MM.1S (cell line): ENCODE measurements around the gene ST3GAL4.

Experiments used
- DNase-seq: peaks from one replicate; pipeline ENCODE4 v3.0.0-alpha.2; 2015
- H2AFZ ChIP-seq: fragments of 300-600 bp; sonication (generic); 2 replicates; pipeline ENCODE4 v1.6.0; 2016; ENCODE audit warnings: antibody characterized with exemption, low read length
- H3F3A ChIP-seq: fragments of 300-600 bp; sonication (generic); 2 replicates; pipeline ENCODE4 v1.6.1; 2016; ENCODE audit warnings: mild to moderate bottlenecking, antibody characterized with exemption, low read length, moderate library complexity, mixed read lengths; ENCODE audit not compliant: insufficient read depth
- H3K27ac ChIP-seq: fragments of 300-600 bp; sonication (generic); 2 replicates; pipeline ENCODE4 v1.5.1; 2016; ENCODE audit warnings: mild to moderate bottlenecking, low read length
- H3K27me3 ChIP-seq: fragments of 300-600 bp; sonication (generic); replicated peaks from 2 replicates; pipeline ENCODE4 v1.6.0; 2016; ENCODE audit warnings: low read length; ENCODE audit not compliant: insufficient read depth
- H3K36me3 ChIP-seq: fragments of 300-600 bp; sonication (generic); replicated peaks from 2 replicates; pipeline ENCODE4 v1.6.1; 2016; ENCODE audit warnings: mild to moderate bottlenecking, low read length, mixed read lengths; ENCODE audit not compliant: insufficient read depth
- H3K4me1 ChIP-seq: fragments of 300-600 bp; sonication (generic); 2 replicates; pipeline ENCODE4 v1.6.1; 2016; ENCODE audit warnings: low read length, mixed read lengths
- H3K4me2 ChIP-seq: fragments of 300-600 bp; sonication (generic); 2 replicates; pipeline ENCODE4 v1.6.0; 2016; ENCODE audit warnings: low read depth, low read length
- H3K4me3 ChIP-seq: fragments of 300-600 bp; sonication (generic); 2 replicates; pipeline ENCODE4 v1.5.1; 2016; ENCODE audit warnings: low read length, mixed read lengths
- H3K79me2 ChIP-seq: fragments of 300-600 bp; sonication (generic); 2 replicates; pipeline ENCODE4 v1.6.1; 2016; ENCODE audit warnings: mixed run types, low read length, mixed read lengths
- H3K9ac ChIP-seq: fragments of 300-600 bp; sonication (generic); 2 replicates; pipeline ENCODE4 v1.6.1; 2016; ENCODE audit warnings: low read length, mixed read lengths
- H3K9me2 ChIP-seq: fragments of 300-600 bp; sonication (generic); replicated peaks from 2 replicates; pipeline ENCODE4 v1.6.1; 2016; ENCODE audit warnings: mild to moderate bottlenecking, low read length, mixed read lengths; ENCODE audit not compliant: insufficient read depth
- H3K9me3 ChIP-seq: fragments of 300-600 bp; sonication (generic); replicated peaks from 2 replicates; pipeline ENCODE4 v1.6.1; 2016; ENCODE audit warnings: mild to moderate bottlenecking, low read length, mixed read lengths; ENCODE audit not compliant: insufficient read depth
- H4K20me1 ChIP-seq: fragments of 300-600 bp; sonication (generic); 2 replicates; pipeline ENCODE4 v1.6.1; 2016; ENCODE audit warnings: mild to moderate bottlenecking, low read length, moderate library complexity, mixed read lengths; ENCODE audit not compliant: insufficient read depth
- EZH2 ChIP-seq: fragments of 300-600 bp; sonication (generic); optimal IDR thresholded peaks from 2 replicates; pipeline ENCODE3; 2017; ENCODE audit warnings: low read depth, mild to moderate bottlenecking, antibody characterized with exemption, low read length, mixed read lengths
- EZH2phosphoT487 ChIP-seq: fragments of 300-600 bp; sonication (generic); IDR thresholded peaks from 2 replicates; pipeline ENCODE4 v1.6.1; 2018; ENCODE audit warnings: antibody characterized with exemption, low read length
- TF ChIP-seq, protein P1 (sequence below): fragments of 300-600 bp; sonication (generic); IDR thresholded peaks from 2 replicates; pipeline ENCODE4 v1.5.1; 2016; ENCODE audit warnings: antibody characterized with exemption, low read length, mixed read lengths

ST3GAL4 gene

DNA sequence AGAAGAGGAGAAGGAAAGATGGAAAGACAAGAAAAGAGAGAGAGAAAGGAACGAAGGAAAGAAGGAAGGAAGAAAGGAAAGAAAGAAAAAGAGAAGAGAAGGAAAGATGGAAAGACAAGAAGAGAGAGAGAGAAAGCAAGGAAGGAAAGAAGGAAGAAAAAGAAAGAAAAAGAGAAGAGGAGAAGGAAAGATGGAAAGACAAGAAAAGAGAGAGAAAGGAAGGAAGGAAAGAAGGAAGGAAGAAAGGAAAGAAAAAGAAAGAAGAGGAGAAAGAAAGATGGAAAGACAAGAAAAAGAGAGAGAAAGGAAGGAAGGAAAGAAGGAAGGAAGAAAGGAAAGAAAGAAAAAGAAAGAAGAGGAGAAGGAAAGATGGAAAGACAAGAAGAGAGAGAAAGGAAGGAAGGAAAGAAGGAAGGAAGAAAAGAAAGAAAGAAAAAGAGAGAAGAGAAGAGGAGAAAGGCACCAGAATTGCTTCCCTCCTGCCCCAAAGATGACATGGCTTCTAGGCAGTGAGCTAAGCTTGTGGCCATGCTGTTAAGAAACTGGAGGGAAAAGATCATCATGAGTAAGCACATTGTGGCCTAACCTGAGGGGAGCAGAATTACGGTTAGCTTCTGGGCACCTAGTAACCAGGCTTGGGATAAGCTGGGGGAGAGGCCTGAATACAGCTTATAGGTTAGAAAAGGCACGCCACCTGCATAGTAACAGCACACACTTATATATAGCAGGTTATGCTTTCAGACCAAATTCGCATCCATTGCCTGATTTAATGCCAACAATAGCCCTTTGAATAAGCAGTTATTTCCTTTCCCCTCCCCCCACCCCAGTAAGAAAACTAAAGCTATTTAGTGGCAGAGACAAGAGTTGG, 2.3 kb upstream of the ST3GAL4 start:
- H3K27me3 ChIP-seq, result no peaks in the 10 kb centered on the region
- no peak overlapping the region for H3K9ac ChIP-seq
- no peaks in the 10 kb centered on the region for H3K36me3 ChIP-seq
- no peaks in the 10 kb centered on the region for H3F3A ChIP-seq
- H3K4me2 ChIP-seq, result no peak overlapping the region
- H3K4me1 ChIP-seq, result peaks cover 4% of the 10 kb centered on the region; the same call in 1 of the 2 replicates
- TF ChIP-seq EZH2, result no peak
- TF ChIP-seq, protein P1, sequence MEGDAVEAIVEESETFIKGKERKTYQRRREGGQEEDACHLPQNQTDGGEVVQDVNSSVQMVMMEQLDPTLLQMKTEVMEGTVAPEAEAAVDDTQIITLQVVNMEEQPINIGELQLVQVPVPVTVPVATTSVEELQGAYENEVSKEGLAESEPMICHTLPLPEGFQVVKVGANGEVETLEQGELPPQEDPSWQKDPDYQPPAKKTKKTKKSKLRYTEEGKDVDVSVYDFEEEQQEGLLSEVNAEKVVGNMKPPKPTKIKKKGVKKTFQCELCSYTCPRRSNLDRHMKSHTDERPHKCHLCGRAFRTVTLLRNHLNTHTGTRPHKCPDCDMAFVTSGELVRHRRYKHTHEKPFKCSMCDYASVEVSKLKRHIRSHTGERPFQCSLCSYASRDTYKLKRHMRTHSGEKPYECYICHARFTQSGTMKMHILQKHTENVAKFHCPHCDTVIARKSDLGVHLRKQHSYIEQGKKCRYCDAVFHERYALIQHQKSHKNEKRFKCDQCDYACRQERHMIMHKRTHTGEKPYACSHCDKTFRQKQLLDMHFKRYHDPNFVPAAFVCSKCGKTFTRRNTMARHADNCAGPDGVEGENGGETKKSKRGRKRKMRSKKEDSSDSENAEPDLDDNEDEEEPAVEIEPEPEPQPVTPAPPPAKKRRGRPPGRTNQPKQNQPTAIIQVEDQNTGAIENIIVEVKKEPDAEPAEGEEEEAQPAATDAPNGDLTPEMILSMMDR, result no peak
- TF ChIP-seq EZH2phosphoT487, result no peak
- DNase-seq, result peak; percentile 42
- H3K4me3 ChIP-seq, result no peak overlapping the region
- no peaks in the 10 kb centered on the region for H4K20me1 ChIP-seq
- H3K9me2 ChIP-seq, result no peaks in the 10 kb centered on the region
- no peak overlapping the region for H3K27ac ChIP-seq
- no peaks in the 10 kb centered on the region for H3K79me2 ChIP-seq
- H2AFZ ChIP-seq, result no peak overlapping the region
- no peaks in the 10 kb centered on the region for H3K9me3 ChIP-seq

DNA sequence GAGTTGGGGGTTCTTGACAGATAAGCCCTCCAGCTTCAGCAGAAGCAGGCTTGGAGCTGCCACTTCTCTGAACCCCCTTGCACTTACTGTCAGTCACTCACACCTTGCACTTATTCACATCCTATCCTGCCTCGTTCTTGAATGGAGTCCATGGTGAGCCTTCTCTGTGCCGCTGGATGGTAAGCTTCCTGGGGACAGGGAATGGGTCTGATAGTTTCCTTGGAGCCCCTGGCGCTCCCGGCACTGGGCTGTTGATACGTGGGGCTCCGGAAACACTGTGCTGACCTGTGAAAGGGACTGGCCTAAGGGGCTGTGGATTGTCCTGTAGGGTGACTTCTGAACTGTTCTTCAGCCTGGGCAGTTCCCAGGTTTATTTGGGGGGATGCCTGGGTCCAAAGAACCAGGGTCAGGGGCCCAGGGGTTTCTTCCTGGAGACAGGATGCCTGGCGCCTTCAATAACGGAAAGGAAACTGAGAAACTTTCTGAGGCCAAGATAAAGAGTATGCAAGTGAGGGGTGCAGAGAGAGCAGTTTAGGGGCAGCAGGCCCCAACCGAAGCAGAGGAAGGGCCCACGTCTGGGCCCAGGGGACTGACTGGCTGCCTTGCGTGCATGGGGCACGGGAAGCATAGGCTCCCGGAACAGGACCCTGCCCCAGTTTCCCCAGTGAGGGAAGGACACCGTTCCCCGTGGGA, 709 bp upstream of the ST3GAL4 start:
- H3K36me3 ChIP-seq, result no peaks in the 10 kb centered on the region
- H3K27ac ChIP-seq, result no peak overlapping the region
- H3K4me3 ChIP-seq, result peak overlapping the region; percentile 77
- no peak for DNase-seq
- TF ChIP-seq EZH2 (no peak), EZH2phosphoT487 (no peak)
- TF ChIP-seq, protein P1, result no peak
- peaks cover 4% of the 10 kb centered on the region; the same call in 1 of the 2 replicates for H3K4me1 ChIP-seq
- H3F3A ChIP-seq, result no peaks in the 10 kb centered on the region
- no peaks in the 10 kb centered on the region for H3K27me3 ChIP-seq
- peak overlapping the region; percentile 93 for H3K4me2 ChIP-seq
- H3K9me2 ChIP-seq, result no peaks in the 10 kb centered on the region
- no peaks in the 10 kb centered on the region for H3K9me3 ChIP-seq
- no peaks in the 10 kb centered on the region for H3K79me2 ChIP-seq
- peak overlapping the region; percentile 66 for H3K9ac ChIP-seq
- H4K20me1 ChIP-seq, result no peaks in the 10 kb centered on the region
- H2AFZ ChIP-seq, result peak overlapping the region; percentile 70

DNA sequence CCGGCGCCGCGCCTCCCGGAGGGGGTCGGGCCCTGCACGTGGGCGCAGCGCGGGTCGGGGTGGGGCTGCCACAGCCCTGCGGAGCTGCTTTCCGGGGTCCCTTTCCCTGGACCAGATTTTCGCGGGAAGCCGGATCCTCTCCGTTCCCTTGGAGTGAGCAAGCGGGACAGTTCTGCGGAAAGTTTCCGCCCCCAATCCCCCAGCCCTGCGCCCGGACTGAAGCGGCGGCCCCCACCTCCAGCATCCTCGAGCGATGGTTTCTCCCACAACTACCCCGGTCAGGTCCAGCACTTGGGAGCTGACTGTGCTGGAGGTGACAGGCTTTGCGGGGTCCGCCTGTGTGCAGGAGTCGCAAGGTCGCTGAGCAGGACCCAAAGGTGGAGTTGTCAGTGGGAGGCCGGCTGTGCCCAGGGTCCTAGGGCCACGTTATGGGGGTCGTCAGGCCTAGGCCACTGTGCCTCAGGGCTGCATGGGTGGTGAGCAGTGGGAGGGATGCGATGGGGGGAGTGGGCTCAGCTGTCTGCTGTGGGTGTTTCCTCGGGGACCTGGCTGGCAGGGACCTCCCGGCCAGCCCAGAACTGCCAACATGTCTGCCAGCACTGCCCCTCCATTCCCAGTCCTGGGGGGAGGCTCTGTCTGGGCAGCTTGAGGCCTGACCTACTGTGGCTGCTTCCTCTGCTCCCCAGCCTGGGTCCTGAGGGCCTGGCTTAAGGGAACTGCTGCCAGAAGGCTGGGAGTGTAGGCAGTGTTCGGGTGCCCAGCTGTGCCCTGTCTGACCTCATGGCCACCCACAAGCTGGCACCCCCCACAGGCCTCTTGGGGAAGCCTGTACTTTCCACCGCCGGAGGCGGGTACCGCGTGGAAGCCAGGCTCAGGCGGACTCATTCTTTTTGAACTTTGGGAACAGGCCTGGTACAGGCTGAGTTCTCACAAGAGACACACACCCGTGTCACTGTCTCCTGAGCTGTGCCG, 726 bp downstream of the ST3GAL4 start:
- no peak for DNase-seq
- H2AFZ ChIP-seq, result no peak overlapping the region
- no peaks in the 10 kb centered on the region for H3K9me3 ChIP-seq
- peak overlapping the region; percentile 56 for H3K4me2 ChIP-seq
- H4K20me1 ChIP-seq, result no peaks in the 10 kb centered on the region
- no peaks in the 10 kb centered on the region for H3K79me2 ChIP-seq
- H3K9ac ChIP-seq, result no peak overlapping the region
- H3K27me3 ChIP-seq, result no peaks in the 10 kb centered on the region
- H3K27ac ChIP-seq, result no peak overlapping the region
- TF ChIP-seq EZH2phosphoT487 (no peak), EZH2 (no peak)
- TF ChIP-seq, protein P1, result no peak
- no peaks in the 10 kb centered on the region for H3K9me2 ChIP-seq
- peaks cover 4% of the 10 kb centered on the region; the same call in 1 of the 2 replicates for H3K4me1 ChIP-seq
- peak overlapping the region; percentile 39; the same call in 1 of the 2 replicates for H3K4me3 ChIP-seq
- H3K36me3 ChIP-seq, result no peaks in the 10 kb centered on the region
- H3F3A ChIP-seq, result no peaks in the 10 kb centered on the region
